Measurements from ENCODE around the gene FRY. TPM values are rescaled to one million over a fixed set of nuclear protein-coding genes. Genes with fewer than 3 reads are reported as not detected.

FRY gene
- polyA plus RNA-seq, 4 donors = 44.1 to 57.3 (median 49.9) TPM

- DNase-seq (ENCODE audit: low read depth in 4 of 4, low spot score in 2 of 4) = no peak
These were observed 18.4 kb upstream of the FRY start for GRCh38 chr13:32013181-32013580.

- no peak for DNase-seq (ENCODE audit: low read depth in 4 of 4, low spot score in 2 of 4)
These were observed 15.5 kb upstream of the FRY start for GRCh38 chr13:32016119-32016518.

GRCh38 chr13:32016631-32017030 is 14.9 kb upstream of the FRY start:
- no peak for DNase-seq (ENCODE audit: low read depth in 4 of 4, low spot score in 2 of 4)

DNA sequence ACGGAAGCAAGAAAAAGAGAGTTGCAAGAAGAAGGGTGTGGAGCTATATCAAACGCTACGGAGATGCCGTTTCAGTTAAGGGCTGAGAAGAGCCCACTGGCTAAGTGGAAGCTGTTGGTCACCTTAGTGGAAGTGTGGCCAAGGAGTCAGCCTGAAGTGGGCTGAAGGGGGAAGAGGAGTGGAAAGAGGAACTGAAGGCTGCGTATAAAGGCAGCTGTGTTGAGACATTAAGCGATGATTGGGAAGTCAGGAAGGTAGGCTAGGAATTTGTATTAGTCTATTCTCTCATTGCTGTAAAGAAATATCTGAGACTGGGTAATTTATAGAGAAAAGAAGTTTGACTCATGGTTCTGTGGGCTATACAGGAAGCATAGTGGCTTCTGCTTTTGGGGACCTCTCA is 14.1 kb upstream of the FRY start:
- no peak for DNase-seq (ENCODE audit: low read depth in 4 of 4, low spot score in 2 of 4)

DNA sequence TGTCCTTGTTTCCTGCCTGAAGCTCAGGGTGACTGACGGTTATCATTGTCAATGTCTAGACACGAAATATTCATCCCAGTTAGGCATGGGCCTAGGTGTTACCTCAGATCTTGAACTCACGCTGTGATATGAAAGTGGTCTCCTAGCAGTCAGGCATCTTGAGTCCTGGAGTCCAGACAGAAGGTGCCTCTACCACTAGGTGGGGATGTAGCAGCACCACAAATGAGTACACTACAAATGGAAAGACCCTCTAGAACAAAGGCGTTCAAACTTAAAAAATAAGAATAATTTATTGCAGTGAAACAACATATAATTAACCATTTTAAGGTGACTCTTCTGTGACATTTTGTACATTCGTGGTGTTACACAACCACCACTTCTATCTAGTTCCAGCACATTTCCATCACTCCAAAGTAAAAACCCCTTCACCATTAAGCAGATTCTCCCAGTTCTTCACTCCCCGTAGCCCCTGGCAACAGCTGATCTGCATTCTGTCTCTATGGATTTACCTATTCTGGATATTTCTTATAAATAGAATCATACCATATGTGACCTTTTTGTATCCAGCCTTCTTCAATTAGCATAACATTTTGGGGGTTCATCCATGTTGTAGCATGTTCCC is 11.9 kb upstream of the FRY start:
- DNase-seq (ENCODE audit: low read depth in 4 of 4, low spot score in 2 of 4) = peak in 2 of 4 donors; percentile 52 to 77

GRCh38 chr13:32021785-32022184 is 9.8 kb upstream of the FRY start:
- DNase-seq (ENCODE audit: low read depth in 4 of 4, low spot score in 2 of 4) = no peak

DNA sequence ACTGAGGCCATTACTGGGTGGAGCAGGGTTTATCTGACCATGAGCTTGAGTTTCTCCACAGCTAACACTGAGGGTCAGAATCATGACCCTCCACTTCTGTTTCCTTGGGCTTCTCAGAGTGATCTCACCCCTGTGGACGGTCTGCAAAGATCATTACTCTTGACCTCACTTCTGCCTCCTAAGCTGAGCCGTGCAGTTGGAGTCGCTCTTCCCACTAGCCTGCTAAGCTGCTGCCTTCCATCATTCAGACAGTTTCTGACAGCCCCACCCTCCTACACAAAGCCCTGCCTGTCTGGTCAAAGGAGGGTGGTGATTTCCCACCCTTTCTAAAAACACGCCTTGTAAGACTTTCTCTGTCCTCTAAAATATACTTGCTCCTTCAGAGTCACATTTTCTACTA is 9.3 kb upstream of the FRY start:
- DNase-seq (ENCODE audit: low read depth in 4 of 4, low spot score in 2 of 4) = no peak

- DNase-seq (ENCODE audit: low read depth in 4 of 4, low spot score in 2 of 4) = no peak
These were observed 8.5 kb upstream of the FRY start for GRCh38 chr13:32023096-32023495.

DNA sequence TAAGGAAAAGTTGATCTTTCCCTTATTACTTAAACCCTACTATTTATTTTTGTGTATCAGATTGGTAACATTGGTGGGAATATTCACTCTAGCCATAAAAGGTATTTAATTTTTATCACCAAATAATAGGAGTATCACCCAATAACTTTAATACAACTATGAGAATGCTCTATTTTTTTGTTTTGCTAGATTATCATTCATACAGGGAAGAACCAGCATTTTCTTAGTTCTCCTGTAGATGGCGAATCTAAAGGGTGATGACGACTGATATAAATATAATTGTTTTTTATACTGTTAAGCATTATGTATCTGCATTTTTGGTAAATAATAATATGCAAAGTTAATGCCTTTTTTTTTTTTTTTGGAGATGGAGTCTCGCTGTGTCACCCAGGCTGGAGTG is 7.9 kb upstream of the FRY start:
- no peak for DNase-seq (ENCODE audit: low read depth in 4 of 4, low spot score in 2 of 4)

DNA sequence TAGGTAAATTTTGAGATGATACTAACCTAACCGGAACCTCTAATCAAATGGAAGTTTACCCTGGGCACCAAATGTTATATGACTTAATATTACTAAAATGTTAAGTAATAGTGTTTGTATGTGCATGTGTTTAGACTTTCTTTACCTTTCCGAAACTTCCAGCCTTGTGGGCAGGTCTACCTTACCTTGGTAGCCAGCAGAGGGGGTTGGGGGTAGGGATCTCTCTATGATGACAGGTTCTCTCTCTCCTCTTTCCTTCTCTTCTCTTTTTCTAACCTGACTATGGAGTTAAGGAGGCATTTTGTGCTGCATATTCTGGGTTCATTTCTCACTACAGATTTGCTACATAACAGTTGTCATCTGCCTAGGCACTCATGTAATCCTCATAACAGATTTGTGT is 6.8 kb upstream of the FRY start:
- DNase-seq (ENCODE audit: low read depth in 4 of 4, low spot score in 2 of 4) = no peak

DNA sequence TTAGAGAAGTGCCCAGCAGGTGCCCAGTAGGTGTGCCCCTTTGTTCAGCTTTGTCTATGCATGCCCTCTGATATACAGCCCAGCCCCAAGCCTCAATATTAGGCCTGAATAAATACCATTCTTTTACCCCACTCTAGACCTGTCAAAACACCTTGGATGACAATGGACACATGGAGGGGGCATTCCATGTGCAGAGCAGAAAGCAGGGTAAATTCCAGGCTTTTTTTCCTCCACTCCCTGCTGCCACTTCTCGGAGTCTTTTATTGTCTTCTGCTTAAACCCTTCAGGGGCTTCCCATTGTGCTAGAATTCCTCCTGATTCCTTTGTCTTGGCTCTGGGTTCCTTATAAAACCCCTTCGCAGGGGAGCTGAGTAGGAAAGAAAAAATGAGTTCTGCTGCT is 5.8 kb upstream of the FRY start:
- no peak for DNase-seq (ENCODE audit: low read depth in 4 of 4, low spot score in 2 of 4)

- DNase-seq (ENCODE audit: low read depth in 4 of 4, low spot score in 2 of 4) = no peak
These were observed 5.0 kb upstream of the FRY start for GRCh38 chr13:32026623-32027022.

- no peak for DNase-seq (ENCODE audit: low read depth in 4 of 4, low spot score in 2 of 4)
These were observed 2.9 kb upstream of the FRY start for GRCh38 chr13:32028711-32029110.

DNA sequence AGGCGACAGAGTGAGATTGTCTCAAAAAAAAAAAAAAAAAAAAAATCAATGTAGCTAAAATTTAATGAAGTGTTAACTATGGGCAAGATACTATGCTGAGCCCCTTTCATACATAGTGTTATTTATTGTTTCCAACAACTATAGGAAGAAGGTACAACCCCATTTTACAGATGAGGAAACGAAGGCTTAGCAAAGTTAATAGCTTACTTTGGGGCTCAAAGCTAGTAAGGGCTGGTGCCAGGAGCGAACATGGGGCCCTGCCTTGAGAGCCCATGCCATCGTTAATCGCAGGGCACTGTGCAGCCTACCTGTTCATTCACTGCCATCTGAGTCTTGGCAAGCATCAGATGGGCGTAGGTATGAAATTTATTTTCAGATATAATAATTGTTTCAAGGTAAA is 1.9 kb upstream of the FRY start:
- no peak for DNase-seq (ENCODE audit: low read depth in 4 of 4, low spot score in 2 of 4)

GRCh38 chr13:32031815-32032370 is 319 bp downstream of the FRY start:
- no peak for DNase-seq (ENCODE audit: low read depth in 4 of 4, low spot score in 2 of 4)

- DNase-seq (ENCODE audit: low read depth in 4 of 4, low spot score in 2 of 4) = no peak
These were observed 1.2 kb downstream of the FRY start for GRCh38 chr13:32032759-32033158.

DNA sequence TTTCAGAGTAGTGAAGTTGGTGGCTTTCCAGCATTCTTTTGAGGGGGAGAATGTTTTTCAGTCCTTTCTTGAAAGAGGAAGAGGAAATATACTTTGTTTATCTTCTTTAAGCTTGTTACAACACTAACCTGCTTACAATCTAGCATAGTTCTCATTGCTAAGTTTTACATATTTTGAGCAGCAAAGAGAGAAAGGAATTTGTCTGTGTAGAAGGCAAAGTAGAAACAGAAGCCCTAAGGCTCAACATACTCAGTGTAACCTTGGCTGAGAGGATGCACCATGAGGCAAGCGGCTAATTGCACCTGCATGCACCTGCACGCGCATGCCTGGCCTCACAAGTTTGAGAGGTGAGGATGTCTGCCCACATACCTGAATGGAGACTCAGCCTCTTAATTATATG is 2.2 kb downstream of the FRY start:
- DNase-seq (ENCODE audit: low read depth in 4 of 4, low spot score in 2 of 4) = no peak

GRCh38 chr13:32035716-32036115 is 4.1 kb downstream of the FRY start:
- no peak for DNase-seq (ENCODE audit: low read depth in 4 of 4, low spot score in 2 of 4)

DNA sequence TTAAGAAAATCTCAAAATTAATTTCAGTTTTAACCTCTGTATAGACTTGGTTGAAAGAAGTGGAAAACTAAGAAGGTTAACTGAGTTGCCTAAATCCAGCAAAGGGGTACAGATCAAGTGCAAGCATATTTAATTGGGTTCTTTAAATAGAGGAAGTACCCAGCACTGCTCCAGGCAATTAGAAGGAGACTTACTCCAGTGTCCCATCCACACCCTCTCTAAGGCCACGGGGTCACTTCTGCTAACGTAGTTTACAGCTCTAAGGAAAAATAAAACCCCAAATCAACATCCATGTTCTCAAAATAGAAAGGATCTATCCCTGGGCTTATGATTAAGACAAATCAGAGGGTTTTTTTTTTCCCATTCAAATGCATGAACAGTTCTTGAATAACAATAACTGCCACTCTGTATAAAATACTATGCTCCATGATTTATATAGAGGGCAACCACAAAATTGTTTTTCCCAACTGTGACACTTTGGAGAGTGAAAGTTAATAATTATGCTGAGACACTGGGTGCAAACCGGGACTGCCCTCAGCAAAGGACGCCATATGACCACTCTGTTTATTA is 4.6 kb downstream of the FRY start:
- DNase-seq (ENCODE audit: low read depth in 4 of 4, low spot score in 2 of 4) = no peak

DNA sequence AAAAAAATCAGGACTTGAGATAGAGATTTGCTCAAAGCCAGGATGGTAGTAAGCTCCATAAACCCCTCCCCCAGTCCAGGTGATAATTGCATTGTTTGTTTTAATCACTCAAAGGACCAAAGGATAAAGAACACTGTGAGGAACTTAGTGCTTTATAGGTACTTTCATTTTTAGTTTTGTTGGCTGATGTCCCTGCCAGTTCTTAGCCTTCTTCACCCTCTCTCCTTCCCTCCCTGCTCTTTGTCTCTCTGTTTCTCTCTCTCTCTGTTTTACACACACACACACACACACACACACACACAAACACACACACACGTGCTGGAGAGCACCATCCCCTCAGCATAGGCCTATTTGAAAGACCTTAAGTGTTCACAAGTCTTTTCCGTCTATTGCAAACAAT is 5.2 kb downstream of the FRY start:
- no peak for DNase-seq (ENCODE audit: low read depth in 4 of 4, low spot score in 2 of 4)

GRCh38 chr13:32037471-32037870 is 5.9 kb downstream of the FRY start:
- no peak for DNase-seq (ENCODE audit: low read depth in 4 of 4, low spot score in 2 of 4)

GRCh38 chr13:32038343-32038742 is 6.8 kb downstream of the FRY start:
- no peak for DNase-seq (ENCODE audit: low read depth in 4 of 4, low spot score in 2 of 4)

GRCh38 chr13:32039056-32039455 is 7.5 kb downstream of the FRY start:
- no peak for DNase-seq (ENCODE audit: low read depth in 4 of 4, low spot score in 2 of 4)

Data from left renal cortex interstitium (tissue), 4 donors.